HG03196 (cell line): Measurements from ENCODE around the gene FBXW10.
"Not testable (repeated sequence)": the region's sequence is repeated elsewhere in the genome, so short reads cannot be mapped to it uniquely, and the experiment has no call there.

ENCODE experiments used
- ATAC-seq: cut with Tn5 transposase; IDR thresholded peaks from one replicate; pipeline ENCODE4 v1.9.1; 2021; ENCODE audit not compliant: unreplicated experiment

Gene FBXW10, protein sequence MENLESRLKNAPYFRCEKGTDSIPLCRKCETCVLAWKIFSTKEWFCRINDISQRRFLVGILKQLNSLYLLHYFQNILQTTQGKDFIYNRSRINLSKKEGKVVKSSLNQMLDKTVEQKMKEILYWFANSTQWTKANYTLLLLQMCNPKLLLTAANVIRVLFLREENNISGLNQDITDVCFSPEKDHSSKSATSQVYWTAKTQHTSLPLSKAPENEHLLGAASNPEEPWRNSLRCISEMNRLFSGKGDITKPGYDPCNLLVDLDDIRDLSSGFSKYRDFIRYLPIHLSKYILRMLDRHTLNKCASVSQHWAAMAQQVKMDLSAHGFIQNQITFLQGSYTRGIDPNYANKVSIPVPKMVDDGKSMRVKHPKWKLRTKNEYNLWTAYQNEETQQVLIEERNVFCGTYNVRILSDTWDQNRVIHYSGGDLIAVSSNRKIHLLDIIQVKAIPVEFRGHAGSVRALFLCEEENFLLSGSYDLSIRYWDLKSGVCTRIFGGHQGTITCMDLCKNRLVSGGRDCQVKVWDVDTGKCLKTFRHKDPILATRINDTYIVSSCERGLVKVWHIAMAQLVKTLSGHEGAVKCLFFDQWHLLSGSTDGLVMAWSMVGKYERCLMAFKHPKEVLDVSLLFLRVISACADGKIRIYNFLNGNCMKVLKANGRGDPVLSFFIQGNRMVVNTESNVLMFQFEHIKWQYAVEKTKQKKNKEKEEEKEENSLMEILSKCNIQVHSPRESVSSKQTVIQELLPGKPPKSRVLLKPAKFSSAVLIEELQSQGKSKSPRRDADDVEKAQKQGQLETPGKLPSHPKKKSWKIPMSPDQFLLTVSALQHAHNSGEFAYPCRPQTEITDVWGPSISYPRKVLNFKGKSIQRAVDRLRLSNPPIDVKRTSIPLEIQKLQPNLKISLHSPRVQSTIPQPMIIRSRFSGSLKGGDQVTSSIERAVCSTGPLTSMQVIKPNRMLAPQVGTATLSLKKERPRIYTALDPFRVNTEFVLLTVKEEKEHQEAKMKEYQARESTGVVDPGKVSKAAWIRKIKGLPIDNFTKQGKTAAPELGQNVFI

DNA sequence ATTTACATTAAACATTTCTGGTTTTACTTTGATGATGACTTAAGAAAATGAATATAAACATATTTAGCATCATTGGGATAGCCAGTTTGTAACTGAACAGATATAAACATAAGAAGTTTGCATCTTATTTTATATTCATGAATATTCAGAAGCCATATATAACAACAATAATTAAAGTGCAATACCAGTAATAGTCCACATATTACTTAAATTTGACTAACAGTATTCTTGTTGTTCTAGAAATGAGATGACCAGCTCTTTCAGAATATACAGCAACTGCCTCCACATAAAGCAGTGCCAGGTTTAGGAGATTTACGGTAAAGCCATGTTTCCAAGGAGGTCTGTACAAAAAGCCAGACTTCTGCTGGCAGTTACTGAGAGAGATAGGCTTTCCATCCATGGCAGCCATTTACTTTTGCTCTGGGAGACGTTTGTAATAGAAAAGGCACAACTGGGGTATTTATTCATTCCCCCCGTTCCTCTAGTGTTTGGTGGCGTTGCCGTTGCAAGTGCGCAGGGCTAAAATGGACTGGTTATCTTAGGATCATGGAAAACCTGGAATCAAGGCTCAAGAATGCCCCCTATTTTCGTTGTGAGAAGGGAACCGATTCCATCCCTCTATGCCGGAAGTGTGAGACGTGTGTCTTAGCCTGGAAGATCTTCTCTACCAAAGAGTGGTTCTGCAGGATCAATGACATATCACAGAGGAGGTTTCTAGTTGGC, at the start of gene FBXW10:
Gene FBXW10, plus strand, starts transcription at position 356 of the 723 bp plus-strand sequence. Its CDS starts 191 bp downstream, at position 547.
- ATAC-seq = not testable (repeated sequence)

DNA sequence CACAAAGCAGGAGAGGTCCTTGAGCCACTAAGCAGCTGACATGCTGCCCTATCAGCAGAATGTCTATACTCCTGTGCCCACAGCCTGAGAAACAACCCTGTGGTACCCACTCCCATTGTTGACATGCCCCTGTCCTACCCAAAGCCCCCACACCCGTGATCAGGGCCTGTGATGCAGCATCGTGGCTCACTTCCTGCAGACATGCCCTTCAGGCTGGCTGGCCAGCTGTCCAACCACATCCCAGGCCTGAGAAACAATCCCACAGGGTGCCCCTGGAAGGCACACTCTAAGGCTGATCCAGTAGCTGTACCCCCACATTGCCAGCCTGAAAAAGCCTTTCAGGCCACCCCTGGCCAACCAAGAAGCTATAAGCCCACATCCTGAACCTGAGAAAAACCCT, 48.7 kb upstream of the FBXW10 start:
- ATAC-seq = not testable (repeated sequence)

DNA sequence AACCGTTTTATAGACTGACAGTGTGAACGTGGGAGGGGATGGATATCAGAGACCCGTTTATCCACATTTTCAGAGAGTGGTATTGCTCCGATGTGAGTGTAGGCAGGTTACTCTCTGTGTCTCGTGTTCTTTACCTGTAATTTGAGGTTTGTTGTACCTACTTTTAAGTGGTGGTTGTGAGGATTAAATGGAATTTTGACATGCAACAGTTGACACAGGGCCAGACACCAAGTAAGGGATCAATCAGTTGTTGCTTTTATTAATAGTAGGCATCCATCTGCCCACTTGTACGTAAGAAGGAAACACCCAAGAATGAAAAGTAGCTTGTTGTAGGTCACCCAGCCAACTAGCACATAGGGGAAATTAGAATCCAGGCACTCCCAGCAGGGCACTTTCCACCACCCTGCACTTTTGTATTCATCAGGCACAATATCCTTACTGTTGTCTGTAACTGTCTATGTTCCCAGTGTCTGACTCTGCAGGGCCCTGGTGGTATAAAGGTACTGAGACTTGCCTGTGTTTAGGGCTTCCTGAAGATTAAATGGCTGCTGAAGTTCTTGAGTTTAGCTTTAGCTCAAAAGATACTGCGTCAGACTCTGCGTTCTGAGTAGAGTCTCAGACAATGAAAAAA, 45.3 kb upstream of the FBXW10 start:
- not testable (repeated sequence) for ATAC-seq

DNA sequence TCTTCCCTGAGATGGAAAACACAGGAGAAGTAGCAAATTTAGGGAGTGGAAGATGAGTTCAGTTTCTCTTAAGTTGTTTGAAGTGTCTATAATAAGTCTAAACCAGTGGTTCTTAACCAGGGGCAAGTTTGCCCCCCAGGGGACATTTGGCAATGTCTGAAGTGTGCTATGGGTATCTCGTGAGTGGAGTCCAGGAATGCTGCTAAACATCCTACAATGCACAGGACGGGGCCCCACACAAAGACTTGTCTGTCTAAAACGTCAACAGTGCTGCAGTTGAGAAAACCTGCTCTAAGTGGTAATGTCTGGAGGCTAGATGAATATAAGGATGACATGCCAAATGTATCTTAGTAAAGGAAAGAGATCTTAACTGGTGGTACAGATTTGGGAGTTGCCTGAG, 37.9 kb upstream of the FBXW10 start:
- not testable (repeated sequence) for ATAC-seq

DNA sequence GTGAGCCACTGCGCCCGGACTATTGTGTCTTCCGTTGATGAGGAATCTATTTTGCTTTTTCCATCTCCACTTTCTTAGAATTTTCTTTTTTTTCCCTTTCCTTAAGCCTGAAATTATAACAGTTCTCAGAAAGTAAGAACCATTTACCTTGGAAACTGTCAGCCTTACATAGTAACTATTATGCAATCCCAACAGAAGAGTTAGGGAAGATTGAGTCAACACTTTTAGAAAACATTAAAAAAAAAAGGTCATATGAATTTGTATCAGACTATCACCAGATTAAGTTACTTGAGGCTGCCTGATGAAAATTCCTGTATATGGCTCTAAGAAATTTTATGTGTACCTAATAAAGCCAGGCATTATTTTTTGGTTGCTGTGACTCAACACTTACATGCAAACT, 35.6 kb upstream of the FBXW10 start:
- ATAC-seq = not testable (repeated sequence)

DNA sequence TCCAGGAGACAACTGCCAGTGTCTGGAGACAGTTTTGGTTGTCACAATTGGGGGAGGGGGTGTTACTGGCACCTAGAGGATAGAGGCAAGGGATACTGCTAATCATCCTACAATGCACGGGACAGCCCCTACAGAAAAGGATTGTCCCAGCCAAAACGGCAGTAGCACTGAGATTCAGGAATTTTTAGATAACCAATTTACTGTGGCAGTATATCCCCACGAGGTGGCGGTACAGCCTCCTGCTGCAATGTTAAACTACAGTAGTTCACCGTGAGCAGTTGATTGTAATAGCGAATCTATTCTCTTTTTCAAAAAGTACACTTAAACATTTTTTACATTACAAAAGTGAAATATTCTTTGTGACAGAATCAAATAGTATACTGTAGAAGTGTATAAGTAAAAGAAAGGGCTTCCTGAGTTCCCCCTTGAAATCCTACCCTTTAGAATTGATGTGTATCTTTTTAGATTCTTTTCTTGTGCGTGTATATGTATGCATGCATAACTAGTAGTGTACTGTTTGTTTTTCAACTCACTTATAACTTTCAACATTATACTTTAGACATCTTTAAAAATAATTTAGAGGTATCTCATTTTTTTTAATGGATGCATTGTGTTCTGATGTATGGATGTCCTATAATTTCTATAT, 31.4 kb upstream of the FBXW10 start:
- not testable (repeated sequence) for ATAC-seq

DNA sequence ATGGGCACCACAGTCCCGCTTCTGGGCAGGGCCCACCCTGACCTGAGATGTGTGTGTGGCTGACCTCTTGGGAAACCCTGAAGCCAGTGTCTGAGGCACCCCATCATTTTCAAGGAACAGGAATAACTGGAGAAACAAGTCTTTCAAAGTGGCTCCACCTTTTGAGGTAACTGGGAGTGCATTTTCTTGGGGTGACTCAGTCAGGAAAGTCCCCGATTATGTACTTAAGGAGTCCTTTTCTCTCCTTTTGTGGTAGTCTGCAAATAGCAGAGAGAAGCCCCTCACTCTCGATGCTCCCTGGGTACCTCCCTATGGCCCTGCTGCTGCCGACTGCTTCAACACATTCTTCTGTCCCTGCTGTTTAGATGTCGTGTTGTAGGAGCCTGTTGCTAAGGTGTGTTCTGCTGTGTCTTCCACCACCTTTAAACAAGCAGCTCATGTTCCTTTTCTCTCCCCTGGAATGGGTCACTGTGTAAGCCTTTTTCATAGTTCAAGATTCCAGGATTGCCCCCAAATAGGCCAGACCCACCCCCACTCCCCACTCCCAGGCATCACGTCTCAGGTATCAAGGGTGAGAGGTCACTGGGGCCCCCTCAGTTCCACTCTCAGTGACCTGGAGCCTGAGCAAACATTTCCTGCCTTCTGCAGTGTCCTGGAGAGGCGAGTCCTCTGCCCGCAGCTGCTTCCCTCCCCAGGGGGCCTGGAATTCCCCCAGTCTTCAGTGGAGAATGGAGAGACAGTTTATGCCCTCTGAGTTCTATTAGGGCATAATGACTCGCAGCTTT, 25.0 kb upstream of the FBXW10 start:
- ATAC-seq = not testable (repeated sequence)

DNA sequence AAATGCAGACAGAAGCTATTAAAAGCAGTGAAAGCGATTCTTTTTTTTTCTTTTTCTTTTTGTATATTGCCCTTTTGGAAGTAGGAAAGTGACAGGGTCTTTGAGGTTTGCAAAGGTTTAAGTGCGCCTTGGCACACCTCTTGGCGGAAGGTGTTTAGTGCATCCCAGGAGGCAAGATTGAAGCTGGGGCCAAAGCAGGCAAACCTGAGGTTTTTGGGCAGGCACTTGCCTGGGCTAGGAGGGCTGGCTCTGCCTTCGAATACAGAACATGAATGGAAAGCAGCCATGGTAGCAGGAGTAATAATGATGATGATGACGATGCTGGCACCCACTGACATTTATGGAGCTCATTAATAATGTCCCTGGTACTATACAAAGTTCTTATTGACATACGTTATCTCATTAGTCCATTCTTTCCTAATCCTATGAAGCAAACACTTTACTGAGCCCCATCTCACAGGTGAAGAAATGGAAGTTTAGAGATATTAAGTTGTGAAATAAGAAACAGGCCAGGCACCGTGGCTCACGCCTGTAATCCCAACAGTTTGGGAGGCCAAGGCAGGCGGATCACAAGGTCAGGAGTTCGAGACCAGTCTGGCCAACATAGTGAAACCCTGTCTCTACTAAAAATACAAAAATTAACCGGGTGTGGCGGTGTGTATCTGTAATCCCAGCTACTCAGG, 24.3 kb upstream of the FBXW10 start:
- ATAC-seq = not testable (repeated sequence)

DNA sequence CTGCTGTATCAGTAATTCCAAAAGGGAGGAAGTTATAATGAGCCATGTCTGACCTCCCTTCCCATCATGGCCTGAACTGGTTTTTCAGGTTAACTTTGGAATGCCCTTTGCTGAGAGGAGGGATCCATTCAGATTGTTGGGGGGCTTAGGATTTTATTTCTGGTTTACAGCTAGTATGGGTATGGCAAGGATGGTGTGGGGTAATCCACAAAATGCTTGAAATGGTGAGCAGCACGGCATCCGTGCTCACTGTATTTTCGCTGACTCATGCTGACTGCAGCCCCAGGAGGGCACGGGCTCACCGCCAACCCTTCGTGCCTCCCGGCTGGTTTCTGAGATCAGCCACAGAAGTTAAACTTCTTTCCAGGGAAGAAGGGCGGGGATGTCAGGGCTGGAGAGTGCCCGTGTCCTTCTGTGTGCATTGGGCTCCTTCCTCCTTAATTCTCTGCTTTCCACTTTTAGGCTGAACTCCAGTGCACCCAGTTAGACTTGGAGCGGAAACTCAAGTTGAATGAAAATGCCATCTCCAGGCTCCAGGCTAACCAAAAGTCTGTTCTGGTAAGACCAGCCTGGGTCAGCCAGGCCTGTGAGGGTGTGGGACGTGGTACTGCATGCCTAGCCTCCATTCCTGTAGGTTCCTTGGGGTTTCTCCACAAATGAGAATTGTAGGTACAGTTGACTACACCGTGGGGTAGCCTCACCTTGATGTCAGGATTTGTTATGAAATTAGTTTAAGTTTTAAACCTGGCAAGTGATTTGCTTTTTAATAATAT, 21.9 kb upstream of the FBXW10 start:
- not testable (repeated sequence) for ATAC-seq

DNA sequence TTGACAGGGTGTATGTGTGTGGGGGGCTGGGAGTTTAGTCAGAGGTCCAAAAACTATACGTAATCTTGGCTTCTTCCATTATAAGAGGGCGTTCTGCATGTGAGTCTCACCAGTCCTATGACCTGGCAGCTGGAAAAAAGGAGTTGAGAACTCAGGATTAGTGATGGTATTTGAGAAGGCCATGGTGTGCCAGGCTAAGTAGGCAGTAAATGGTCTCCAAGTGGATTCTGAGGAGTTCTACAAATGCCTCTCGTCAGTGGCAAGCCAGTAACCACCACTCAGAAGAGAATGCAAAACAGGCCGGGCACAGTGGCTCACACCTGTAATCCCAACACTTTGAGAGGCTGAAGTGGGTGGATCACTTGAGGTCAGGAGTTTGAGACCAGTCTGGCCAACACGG, 21.2 kb upstream of the FBXW10 start:
- ATAC-seq = not testable (repeated sequence)

DNA sequence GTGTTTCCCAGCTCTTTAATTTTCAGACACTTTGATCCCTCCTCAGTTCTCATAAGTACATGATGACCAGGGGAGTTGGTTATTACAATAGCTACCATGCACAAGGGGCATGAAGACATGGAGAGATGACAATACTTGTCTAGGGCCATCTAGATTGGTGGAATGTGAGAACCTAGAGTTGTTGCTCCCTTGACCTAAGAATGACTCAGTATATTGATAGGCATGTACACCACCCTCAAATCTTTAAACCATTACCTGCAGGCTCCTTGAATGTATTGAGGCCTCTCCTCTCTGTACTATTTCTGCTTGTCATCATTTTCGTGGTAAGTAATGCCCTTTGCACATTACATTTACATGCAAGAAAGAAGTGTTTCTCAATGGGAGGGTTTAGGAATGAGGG, 20.3 kb upstream of the FBXW10 start:
- ATAC-seq = not testable (repeated sequence)

DNA sequence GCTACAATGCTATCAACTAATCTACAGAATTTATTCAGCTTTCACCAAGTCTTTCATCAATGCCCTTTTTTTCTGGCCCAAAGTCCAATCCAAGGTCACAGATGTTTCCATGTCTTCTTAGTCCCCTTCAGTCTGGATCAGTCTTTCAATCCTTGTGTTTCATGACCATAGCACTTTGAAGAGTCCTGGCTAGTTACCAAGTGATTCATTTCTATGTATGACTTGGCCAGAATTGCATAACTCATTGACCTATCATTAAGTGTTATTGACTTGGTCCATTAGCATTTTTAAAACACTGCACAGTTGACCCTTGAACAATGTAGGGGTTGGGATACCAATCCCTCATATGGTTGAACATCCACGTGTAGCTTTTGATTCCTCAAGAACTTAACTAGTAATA, 11.4 kb upstream of the FBXW10 start:
- not testable (repeated sequence) for ATAC-seq

DNA sequence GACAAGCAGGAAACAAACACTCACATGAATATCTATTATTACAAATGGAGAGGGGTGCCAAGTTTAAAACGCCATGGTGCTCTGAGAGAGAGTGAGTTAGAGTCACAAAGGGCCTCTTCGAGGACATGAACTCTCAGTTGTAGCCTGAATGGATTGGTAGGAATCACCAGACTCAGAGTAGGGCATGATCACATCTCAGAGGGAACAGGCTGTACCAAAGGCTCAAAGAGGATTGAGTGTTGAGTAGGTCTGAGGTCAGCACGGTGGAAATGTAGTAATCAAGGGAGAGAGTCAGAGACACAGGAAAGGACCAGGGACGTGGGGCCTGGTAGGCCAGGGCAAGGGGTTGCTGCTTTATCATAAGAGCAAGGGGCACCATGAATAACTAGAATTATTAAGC, 10.5 kb upstream of the FBXW10 start:
- not testable (repeated sequence) for ATAC-seq

DNA sequence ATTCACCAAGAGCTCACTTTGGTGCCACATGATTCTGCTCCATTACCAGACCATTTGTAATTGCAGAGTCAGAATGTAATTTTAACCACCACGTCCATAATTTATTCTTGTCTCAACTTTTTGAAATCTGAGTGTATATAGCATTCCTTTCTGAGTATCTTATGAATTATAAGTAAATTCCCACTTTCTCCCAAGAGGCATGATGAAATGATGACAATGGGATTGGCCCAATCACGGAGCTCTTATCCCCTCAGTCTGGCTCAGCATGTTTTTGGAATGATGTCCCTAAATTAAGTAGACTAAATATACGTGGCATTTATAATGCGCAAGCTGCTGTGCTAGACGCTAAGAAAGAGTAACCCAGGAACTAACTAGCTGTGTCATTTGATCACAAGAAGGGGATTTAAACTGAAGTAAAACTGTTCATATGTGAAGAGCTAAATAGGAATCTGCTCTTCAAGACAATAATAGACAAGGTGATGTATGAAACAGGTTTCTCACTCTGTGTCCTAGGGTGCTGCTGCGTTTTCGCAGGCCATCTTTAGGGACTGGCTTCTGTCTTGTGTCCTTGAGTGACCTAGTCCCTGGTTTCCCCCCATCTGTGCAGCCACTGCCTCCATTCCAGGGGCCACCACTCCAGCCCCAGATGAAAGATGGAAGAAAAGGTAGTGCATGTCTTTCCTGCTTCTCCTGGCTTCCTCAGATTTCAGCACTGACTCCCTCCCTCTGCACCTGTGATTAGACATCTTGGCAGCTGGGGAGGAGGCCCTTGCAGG, 4.0 kb upstream of the FBXW10 start:
- not testable (repeated sequence) for ATAC-seq

DNA sequence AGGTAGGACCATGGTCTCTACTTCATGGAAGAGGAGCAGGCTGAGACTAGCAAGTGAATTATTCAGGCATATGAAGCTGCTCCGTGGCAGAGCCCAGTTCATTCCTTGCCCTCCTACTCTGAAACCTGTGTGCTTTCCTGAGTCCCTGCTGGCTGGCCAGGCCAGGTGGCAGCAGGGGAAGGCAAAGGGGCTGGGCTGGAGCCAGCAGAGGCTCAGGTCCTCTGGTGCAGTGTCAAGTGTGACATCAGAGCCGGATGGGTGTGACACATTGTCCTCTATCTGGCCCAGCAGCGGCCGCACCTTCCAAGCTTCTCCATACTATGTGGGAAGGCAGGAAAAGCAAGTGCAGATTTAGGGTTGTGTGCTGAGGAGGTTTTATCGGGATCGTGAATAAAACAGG, 2.6 kb upstream of the FBXW10 start:
- ATAC-seq = not testable (repeated sequence)

DNA sequence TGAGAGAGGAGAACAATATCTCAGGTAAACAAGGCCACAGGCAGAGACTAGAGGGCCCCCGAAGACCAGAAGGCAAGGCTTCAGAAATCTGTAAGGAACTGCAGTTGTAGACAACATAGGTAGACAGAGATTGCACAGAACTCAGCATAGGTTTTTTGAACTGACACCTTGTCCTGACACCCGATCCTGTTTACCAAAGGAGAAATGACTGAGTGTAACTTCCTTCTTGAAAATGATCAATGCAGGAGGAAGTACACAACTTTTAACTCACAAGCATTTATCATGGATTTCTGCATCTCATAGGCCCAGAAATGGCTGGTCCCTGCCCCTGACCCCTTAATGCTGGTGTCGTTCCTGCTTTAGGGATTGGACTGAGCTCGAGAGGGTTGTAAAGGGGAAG, 872 bp downstream of the FBXW10 start:
- not testable (repeated sequence) for ATAC-seq

DNA sequence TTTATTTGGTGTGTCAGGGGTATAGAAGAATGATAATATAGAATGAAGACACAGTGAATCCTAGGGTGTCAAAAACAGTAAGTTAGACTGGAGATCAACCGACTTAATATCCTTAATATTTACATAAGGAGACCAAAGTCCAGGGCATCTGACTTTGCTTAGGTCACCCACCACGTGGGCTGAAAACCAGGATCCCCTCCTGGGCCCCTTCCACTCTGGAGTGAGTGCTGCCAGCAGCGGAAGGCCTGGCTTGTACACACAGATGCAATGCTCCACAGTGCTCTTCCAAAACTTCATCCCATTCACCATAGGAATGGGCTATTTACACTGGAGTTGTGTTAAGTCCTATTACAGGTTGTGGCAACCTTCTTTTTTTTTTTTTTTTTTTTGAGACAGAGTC, 2.7 kb downstream of the FBXW10 start:
- ATAC-seq = not testable (repeated sequence)
